Measurements from ENCODE around the gene DOCK1. TPM values are rescaled to one million over a fixed set of nuclear protein-coding genes. Genes with fewer than 3 reads are reported as not detected.

Gene DOCK1
- total RNA-seq, 2 donors from 2014 or later = 34.3 to 44.1 TPM

GRCh38 chr10:126921974-126922525 lies 16.8 kb downstream of the DOCK1 start:
- intact Hi-C loops (cut with DNase I) = no loop called here
- no peak for ATAC-seq
- WGBS, 2 donors = 85 to 86% methylated on average over 4 of the region's 4 CpGs

GRCh38 chr10:126924180-126924914 lies 19.1 kb downstream of the DOCK1 start:
- H3K27me3 ChIP-seq = no peaks in the 10 kb centered on the region
- 61 to 74% methylated on average over 6 of the region's 6 CpGs for WGBS, 2 donors
- no peak overlapping the region for H3K4me3 ChIP-seq
- H3K27ac ChIP-seq = no peak overlapping the region
- H3K36me3 ChIP-seq (replicated peaks in 1 of 2; ENCODE audit: insufficient read depth in 1 of 2, low read depth in 2 of 2) = peaks cover 0 to 5% of the 10 kb centered on the region in 2 donors
- ATAC-seq (no peak), DNase-seq (no peak)
- intact Hi-C loops (cut with DNase I) = no loop called here
- no peak for TF ChIP-seq CTCF (IDR thresholded peaks at IDR 0.05)
- H3K4me1 ChIP-seq = no peaks in the 10 kb centered on the region
- no peaks in the 10 kb centered on the region for H3K9me3 ChIP-seq

More at GRCh38 chr10:126921974-126922525, 16.8 kb downstream of the DOCK1 start:
- DNase-seq = no peak
- H3K36me3 ChIP-seq (replicated peaks in 1 of 2; ENCODE audit: insufficient read depth in 1 of 2, low read depth in 2 of 2) = no peaks in the 10 kb centered on the region
- H3K27me3 ChIP-seq = no peaks in the 10 kb centered on the region
- H3K9me3 ChIP-seq = no peaks in the 10 kb centered on the region
- TF ChIP-seq CTCF (IDR thresholded peaks at IDR 0.05) (no peak), POLR2A (IDR thresholded peaks at IDR 0.05) (no peak)
- no peak overlapping the region for H3K27ac ChIP-seq
- H3K4me3 ChIP-seq = no peak overlapping the region
- H3K4me1 ChIP-seq = peaks cover 17% of the 10 kb centered on the region

- H3K4me3 ChIP-seq = no peak overlapping the region
- TF ChIP-seq POLR2A (IDR thresholded peaks at IDR 0.05) (no peak), CTCF (IDR thresholded peaks at IDR 0.05) (no peak)
- H3K27me3 ChIP-seq = no peaks in the 10 kb centered on the region
- intact Hi-C loops (cut with DNase I) = no loop called here
- 60 to 63% methylated on average over 3 of the region's 3 CpGs for WGBS, 2 donors
- no peak overlapping the region for H3K27ac ChIP-seq
- ATAC-seq = no peak
- no peaks in the 10 kb centered on the region for H3K9me3 ChIP-seq
- DNase-seq = no peak
- H3K4me1 ChIP-seq = no peaks in the 10 kb centered on the region
- H3K36me3 ChIP-seq (replicated peaks in 1 of 2; ENCODE audit: insufficient read depth in 1 of 2, low read depth in 2 of 2) = peaks cover 0 to 5% of the 10 kb centered on the region in 2 donors
These were observed 19.7 kb downstream of the DOCK1 start for GRCh38 chr10:126924915-126925300.

GRCh38 chr10:126926568-126926967 lies 21.3 kb downstream of the DOCK1 start:
- intact Hi-C loops (cut with DNase I) = no loop called here
- Histone ChIP-seq H3K36me3 (replicated peaks in 1 of 2; ENCODE audit: insufficient read depth in 1 of 2, low read depth in 2 of 2) (peaks cover 0 to 5% of the 10 kb centered on the region in 2 donors), H3K9me3 (no peaks in the 10 kb centered on the region), H3K27ac (no peak overlapping the region), H3K27me3 (no peaks in the 10 kb centered on the region), H3K4me3 (no peak overlapping the region), H3K4me1 (peaks cover 6% of the 10 kb centered on the region)
- DNase-seq (no peak), ATAC-seq (no peak)
- TF ChIP-seq CTCF (IDR thresholded peaks at IDR 0.05) (no peak), POLR2A (IDR thresholded peaks at IDR 0.05) (no peak)
- WGBS, 2 donors = 76 to 80% methylated on average over 7 to 8 of the region's 8 CpGs

GRCh38 chr10:126927799-126928198 lies 22.6 kb downstream of the DOCK1 start:
- intact Hi-C loops (cut with DNase I) = no loop called here
- DNase-seq = no peak

More at GRCh38 chr10:126927799-126928198, 22.6 kb downstream of the DOCK1 start:
- no peaks in the 10 kb centered on the region for H3K27me3 ChIP-seq
- H3K27ac ChIP-seq = no peak overlapping the region
- no peak for TF ChIP-seq CTCF (IDR thresholded peaks at IDR 0.05)
- TF ChIP-seq POLR2A (IDR thresholded peaks at IDR 0.05) = no peak
- ATAC-seq = no peak
- H3K9me3 ChIP-seq = no peaks in the 10 kb centered on the region
- H3K36me3 ChIP-seq (replicated peaks in 1 of 2; ENCODE audit: insufficient read depth in 1 of 2, low read depth in 2 of 2) = peaks cover 0 to 5% of the 10 kb centered on the region in 2 donors
- H3K4me1 ChIP-seq = peaks cover 6% of the 10 kb centered on the region
- 95 to 97% methylated on average over 12 to 13 of the region's 13 CpGs for WGBS, 2 donors
- no peak overlapping the region for H3K4me3 ChIP-seq
